GM10266 (cell line): ENCODE results near the gene CYTH4.

ENCODE experiments used
- DNase-seq: peaks from one replicate; pipeline ENCODE4 v3.0.0; 2012; ENCODE audit errors: extremely low spot score
- CTCF ChIP-seq: IDR thresholded peaks from 2 replicates; pipeline ENCODE4 v1.5.1; 2012; ENCODE audit warnings: mild to moderate bottlenecking, low read depth; ENCODE audit not compliant: control insufficient read depth, insufficient read depth; ENCODE audit errors: missing control alignments

The CYTH4 gene

DNA sequence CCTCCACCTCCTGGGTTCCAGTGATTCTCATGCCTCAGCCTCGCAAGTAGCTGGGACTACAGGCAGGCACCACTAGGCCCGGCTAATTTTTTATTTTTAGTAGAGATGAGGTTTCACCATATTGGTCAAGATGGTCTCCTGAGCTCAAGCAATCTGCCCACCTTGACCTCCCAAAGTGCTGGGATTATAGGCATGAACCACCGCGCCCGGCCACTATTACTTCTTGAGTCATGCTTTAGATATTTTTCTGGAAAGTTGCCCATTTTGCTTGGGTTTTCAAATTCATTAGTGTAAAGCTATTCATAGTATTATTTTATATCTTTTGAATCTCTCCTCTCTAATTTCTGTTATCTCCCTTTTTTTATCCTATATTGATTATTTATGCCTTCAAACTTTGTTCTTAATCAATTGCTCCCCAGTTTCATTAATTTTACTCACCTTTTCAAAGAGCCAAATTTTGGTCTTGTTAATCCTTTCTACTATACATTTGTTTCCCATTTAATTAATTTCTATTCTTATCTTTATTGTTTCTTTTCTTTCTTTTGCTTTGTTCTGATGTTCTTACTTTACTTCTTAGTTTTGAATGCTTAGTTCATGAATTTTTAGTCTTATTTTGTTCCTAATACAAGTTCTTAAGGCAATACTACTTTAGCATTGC, 28.0 kb upstream of the CYTH4 start:
- no peak for TF ChIP-seq CTCF

DNA sequence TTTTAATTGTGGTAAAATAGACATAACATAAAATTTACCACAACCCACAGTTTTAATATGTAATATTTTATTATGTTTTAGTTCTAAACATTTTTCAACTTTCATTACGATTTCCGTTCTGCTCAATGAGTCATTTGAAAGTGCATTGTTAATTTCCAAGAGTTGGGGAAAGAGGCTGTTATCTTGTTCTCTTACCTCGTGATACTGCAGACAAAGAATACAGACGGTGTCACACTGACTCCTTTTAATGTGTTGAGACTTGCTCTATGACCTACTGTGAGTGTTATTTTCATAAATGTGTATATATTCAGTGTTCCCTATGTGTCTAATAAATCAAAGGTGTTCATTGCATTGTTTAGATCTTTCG, 27.5 kb upstream of the CYTH4 start:
- no peak for TF ChIP-seq CTCF
- DNase-seq: no peak

More for the DNA sequence above, 28.0 kb upstream of the CYTH4 start:
- no peak for DNase-seq

DNA sequence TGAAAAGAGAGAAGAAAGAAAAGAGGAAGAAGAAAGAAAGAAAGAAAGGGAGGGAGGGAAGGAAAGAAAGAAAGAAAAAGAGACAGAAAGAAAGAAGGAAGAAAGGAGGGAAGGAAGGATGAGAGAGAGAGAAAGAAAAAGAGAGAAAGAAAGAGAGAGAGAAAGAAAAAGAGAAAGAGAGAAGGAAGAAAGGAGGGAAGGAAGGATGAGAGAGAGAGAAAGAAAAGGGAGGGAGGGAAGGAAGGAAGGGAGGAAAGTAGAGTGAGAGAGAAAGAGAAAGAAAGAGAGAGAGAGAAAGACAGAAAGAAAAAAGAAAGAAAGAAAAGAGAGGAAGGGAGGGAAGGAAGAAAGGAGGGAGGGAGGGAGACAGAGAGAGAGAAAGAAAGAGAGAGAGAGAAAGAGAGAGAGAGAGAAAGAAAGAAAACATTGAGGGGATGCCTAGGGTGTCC, 26.7 kb upstream of the CYTH4 start:
- DNase-seq: no peak
- no peak for TF ChIP-seq CTCF

- no peak for TF ChIP-seq CTCF
These were observed 26.1 kb upstream of the CYTH4 start for GRCh38 chr22:37256075-37256726.

DNA sequence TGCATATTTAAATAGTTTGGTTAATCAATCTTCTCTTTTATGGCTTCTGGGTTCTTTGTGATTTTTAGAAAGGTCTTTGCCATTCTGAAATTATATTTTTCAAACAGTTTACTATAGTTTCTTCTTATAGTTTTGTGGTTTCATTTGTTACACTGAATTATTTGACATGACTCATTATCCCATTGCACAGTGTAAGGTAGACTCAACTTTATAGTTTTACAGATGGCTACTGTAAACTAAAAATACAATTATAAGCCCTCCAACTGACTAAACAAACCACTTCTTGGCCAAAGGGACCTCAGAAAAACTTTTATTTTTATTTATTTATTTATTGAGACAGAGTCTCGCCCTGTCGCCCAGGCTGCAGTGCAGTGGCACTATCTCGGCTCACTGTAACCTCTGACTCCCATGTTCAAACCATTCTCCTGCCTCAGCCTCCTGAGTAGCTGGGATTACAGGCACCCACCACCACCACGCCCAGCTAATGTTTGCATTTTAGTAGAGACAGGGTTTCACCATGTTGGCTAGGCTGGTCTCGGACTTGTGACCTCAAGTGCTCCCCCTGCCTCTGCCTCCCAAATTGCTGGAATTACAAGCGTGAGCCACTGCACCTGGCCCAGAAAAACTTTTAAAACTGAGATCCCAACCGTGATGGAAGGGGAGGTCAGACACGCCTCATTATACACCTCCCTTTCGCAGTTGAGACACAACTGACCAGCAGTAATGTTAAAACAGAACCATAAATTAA, 24.1 kb upstream of the CYTH4 start:
- TF ChIP-seq CTCF: no peak
- no peak for DNase-seq

More at GRCh38 chr22:37256075-37256726, 26.1 kb upstream of the CYTH4 start:
- DNase-seq: no peak

- no peak for TF ChIP-seq CTCF
- no peak for DNase-seq
These were observed 23.4 kb upstream of the CYTH4 start for GRCh38 chr22:37258753-37259401.
